CD4-positive, alpha-beta T cell (primary cell): ENCODE results near the gene IFFO2. TPM values are rescaled to one million over a fixed set of nuclear protein-coding genes. Genes with fewer than 3 reads are reported as not detected.

ENCODE experiments used
- ATAC-seq: fragments of 200-7000 bp; cut with Tn5 transposase; one replicate; pipeline ENCODE4 v1.10.0; 2022; ENCODE audit warnings: mild to moderate bottlenecking; ENCODE audit not compliant: poor library complexity
- CTCF ChIA-PET: fragments of 350-600 bp; sonication (Branson Sonifier 250); formaldehyde crosslinking; loops from one replicate; lab custom pipeline; 2021; ENCODE audit warnings: antibody characterized with exemption, inconsistent platforms; lab: Charles Lee
- POLR2A ChIA-PET: fragments of 350-600 bp; sonication (Branson Sonifier 250); formaldehyde crosslinking; loops from one replicate; lab custom pipeline; 2021; ENCODE audit warnings: antibody characterized with exemption, inconsistent platforms; lab: Charles Lee
- DNase-seq, 14 experiments: peaks; one replicate each; pipeline ENCODE4 v3.0.0-alpha.2; 2013 to 2020; ENCODE audit warnings: mixed read lengths in 2 of 14
- H3K27ac ChIP-seq, 2 donors: one replicate each; pipeline versions ENCODE4 v1.5.1 to v1.7.0; 2013; ENCODE audit warnings: low read length in 2 of 2, low read depth in 1 of 2, mild to moderate bottlenecking in 1 of 2
- H3K27me3 ChIP-seq, 2 experiments: 1 replicate in 1 of 2; 2 replicates in 1 of 2; pipeline versions ENCODE4 v1.6.1 to v1.7.0; 2013; ENCODE audit warnings: low read length in 2 of 2, control low read depth in 1 of 2, mild to moderate bottlenecking in 1 of 2, moderate library complexity in 1 of 2; ENCODE audit not compliant: insufficient read depth in 2 of 2, control insufficient read depth in 1 of 2
- H3K36me3 ChIP-seq: one replicate; pipeline ENCODE4 v1.6.1; 2013; ENCODE audit warnings: low read length, control low read depth; ENCODE audit not compliant: insufficient read depth
- H3K4me1 ChIP-seq: one replicate; pipeline ENCODE4 v1.6.1; 2013; ENCODE audit warnings: low read length, control low read depth; ENCODE audit not compliant: insufficient read depth
- H3K4me3 ChIP-seq: one replicate; pipeline ENCODE4 v1.5.1; 2013; ENCODE audit warnings: mild to moderate bottlenecking, low read length, moderate library complexity
- H3K9me3 ChIP-seq, 2 experiments: 1 replicate in 1 of 2; 2 replicates in 1 of 2; pipeline versions ENCODE4 v1.6.1 to v1.7.0; 2013; ENCODE audit warnings: low read length in 2 of 2, mild to moderate bottlenecking in 2 of 2, control low read depth in 1 of 2, moderate library complexity in 1 of 2; ENCODE audit not compliant: control insufficient read depth in 1 of 2, insufficient read depth in 1 of 2
- H3K27ac Mint-ChIP-seq: one replicate; pipeline ENCODE4 v1.8.0; 2020; ENCODE audit warnings: mixed read lengths
- H3K27me3 Mint-ChIP-seq: one replicate; pipeline ENCODE4 v1.8.0; 2021; ENCODE audit warnings: mixed read lengths
- H3K36me3 Mint-ChIP-seq: one replicate; pipeline ENCODE4 v1.8.0; 2021; ENCODE audit warnings: low read depth, mixed read lengths
- H3K4me1 Mint-ChIP-seq: one replicate; pipeline ENCODE4 v1.8.0; 2021; ENCODE audit warnings: low read depth, mixed read lengths
- H3K4me3 Mint-ChIP-seq: one replicate; pipeline ENCODE4 v1.8.0; 2020; ENCODE audit warnings: mild to moderate bottlenecking, mixed read lengths
- H3K9me3 Mint-ChIP-seq: one replicate; pipeline ENCODE4 v1.8.0; 2020; ENCODE audit warnings: mixed read lengths
- CTCF ChIP-seq: fragments of 200-600 bp; IDR thresholded peaks from one replicate; pipeline ENCODE4 v1.8.0; 2022; ENCODE audit warnings: antibody characterized with exemption, mild to moderate bottlenecking
- intact Hi-C, 2 experiments: fragments of 100-400 bp; cut with DNase I in 1 of 2; cut with micrococcal nuclease in 1 of 2; formaldehyde crosslinking; loops; one replicate each; pipeline versions ENCODE4 v1.15.1 to v1.9.0; 2023 to 2025; cut with DNase I, micrococcal nuclease
- total RNA-seq, 174 experiments: library from RNA in 2 of 174; stranded (reverse) in 2 of 174; gene quantifications; one replicate each; pipeline ENCODE4 v1.2.3 and lab custom pipeline; 2021 to 2026

The IFFO2 gene
- total RNA-seq, 2 experiments from 2014 or later: 106 to 112 TPM

- H3K27me3 Mint-ChIP-seq: no peaks in the 10 kb centered on the region
- no peaks in the 10 kb centered on the region for H3K4me1 Mint-ChIP-seq
Measured at GRCh38 chr1:18989176-18989799, 32.8 kb upstream of the IFFO2 start.

GRCh38 chr1:18981242-18981641 lies 24.8 kb upstream of the IFFO2 start:
- no peak for TF ChIP-seq CTCF
- intact Hi-C loops: no loop called here
- Mint-ChIP-seq H3K4me1 (no peaks in the 10 kb centered on the region), H3K4me3 (no peak overlapping the region), H3K9me3 (peaks cover 2% of the 10 kb centered on the region), H3K27ac (no peak overlapping the region), H3K36me3 (no peaks in the 10 kb centered on the region), H3K27me3 (peaks cover 12% of the 10 kb centered on the region)
- Histone ChIP-seq H3K27ac (no peak overlapping the region), H3K4me3 (no peak overlapping the region), H3K9me3 (no peaks in the 10 kb centered on the region), H3K36me3 (no peaks in the 10 kb centered on the region), H3K27me3 (peaks cover 3 to 5% of the 10 kb centered on the region in 2 experiments), H3K4me1 (no peaks in the 10 kb centered on the region)
- DNase-seq (no peak), ATAC-seq (no peak)
- ChIA-PET CTCF (interaction anchor here (1.0 to 1.5 kb wide), 2 partner anchors 69 to 97 kb away, joined by 3 read pairs; no protein-coding TSS in a partner anchor), POLR2A (no interaction called here)

More at GRCh38 chr1:18989176-18989799, 32.8 kb upstream of the IFFO2 start:
- Histone ChIP-seq H3K4me1 (no peaks in the 10 kb centered on the region), H3K9me3 (no peaks in the 10 kb centered on the region), H3K27me3 (no peaks in the 10 kb centered on the region), H3K27ac (no peak overlapping the region), H3K4me3 (no peak overlapping the region), H3K36me3 (no peaks in the 10 kb centered on the region)
- CTCF ChIA-PET: no interaction called here
- H3K4me3 Mint-ChIP-seq: no peak overlapping the region
- TF ChIP-seq CTCF: no peak
- intact Hi-C loops: no loop called here
- no peak overlapping the region for H3K27ac Mint-ChIP-seq
- POLR2A ChIA-PET: no interaction called here
- H3K36me3 Mint-ChIP-seq: no peaks in the 10 kb centered on the region
- ATAC-seq (no peak), DNase-seq (no peak)
- no peaks in the 10 kb centered on the region for H3K9me3 Mint-ChIP-seq

- DNase-seq (no peak), ATAC-seq (no peak)
- Histone ChIP-seq H3K36me3 (no peaks in the 10 kb centered on the region), H3K9me3 (no peaks in the 10 kb centered on the region), H3K27ac (no peak overlapping the region), H3K4me1 (no peaks in the 10 kb centered on the region), H3K27me3 (peaks cover 3 to 5% of the 10 kb centered on the region in 2 experiments), H3K4me3 (no peak overlapping the region)
- peaks cover 2% of the 10 kb centered on the region for H3K9me3 Mint-ChIP-seq
- H3K36me3 Mint-ChIP-seq: no peaks in the 10 kb centered on the region
- POLR2A ChIA-PET: no interaction called here
- CTCF ChIA-PET: no interaction called here
- H3K27me3 Mint-ChIP-seq: peaks cover 10% of the 10 kb centered on the region
- H3K27ac Mint-ChIP-seq: no peak overlapping the region
- no peak for TF ChIP-seq CTCF
- H3K4me1 Mint-ChIP-seq: no peaks in the 10 kb centered on the region
- H3K4me3 Mint-ChIP-seq: no peak overlapping the region
- intact Hi-C loops: no loop called here
Measured at GRCh38 chr1:18978706-18979105, 22.2 kb upstream of the IFFO2 start.
